ENCODE measurements around the gene ARHGAP19.
"Not testable (repeated sequence)": the region's sequence is repeated elsewhere in the genome, so short reads cannot be mapped to it uniquely, and the experiment has no call there.

- TF ChIP-seq CTCF, POLR2A (IDR thresholded peaks at IDR 0.05): not testable (repeated sequence)
Measured at GRCh38 chr10:97290076-97290475, 2.4 kb downstream of the ARHGAP19 start.

Data from thyroid gland (tissue), 4 donors.